CD4-positive, alpha-beta T cell treated with Interleukin-17A for 4 hours (primary cell): ENCODE measurements around the gene NEK8.
A peak's percentile ranks its signal among the peaks of the same experiment; 100 is the strongest.
"Not testable (repeated sequence)": the region's sequence is repeated elsewhere in the genome, so short reads cannot be mapped to it uniquely, and the experiment has no call there.

Source experiments
- DNase-seq: peaks from one replicate; pipeline ENCODE4 v3.0.0-alpha.2; 2020; ENCODE audit warnings: mixed read lengths

NEK8 gene

GRCh38 chr17:28710861-28711722, 17.5 kb upstream of the NEK8 start:
- peak; percentile 93 for DNase-seq

GRCh38 chr17:28711723-28712031, 16.9 kb upstream of the NEK8 start, which contains the start of gene PROCA1:
PROCA1 (minus strand) TSS chr17:28711888; CDS start chr17:28711660, 228 bp downstream.
- no peak for DNase-seq

- DNase-seq, result peak; percentile 74
These were observed 16.4 kb upstream of the NEK8 start for GRCh38 chr17:28712032-28712704.

- no peak for DNase-seq
These were observed 15.7 kb upstream of the NEK8 start for GRCh38 chr17:28712705-28713415.

GRCh38 chr17:28714281-28714680, 14.3 kb upstream of the NEK8 start:
- DNase-seq, result no peak

- no peak for DNase-seq
These were observed 13.4 kb upstream of the NEK8 start for GRCh38 chr17:28715217-28715616.

- DNase-seq, result no peak
These were observed 11.6 kb upstream of the NEK8 start for GRCh38 chr17:28716740-28717577.

- DNase-seq, result peak; percentile 23
These were observed 10.8 kb upstream of the NEK8 start, which contains the start of gene RAB34 for GRCh38 chr17:28717578-28718332. RAB34 (minus strand) TSS chr17:28717868; CDS start chr17:28717266, 602 bp downstream.

GRCh38 chr17:28718333-28719020, 10.1 kb upstream of the NEK8 start:
- DNase-seq, result no peak

GRCh38 chr17:28719021-28719433, 9.6 kb upstream of the NEK8 start:
- no peak for DNase-seq

GRCh38 chr17:28720247-28720996, 8.2 kb upstream of the NEK8 start:
- DNase-seq, result no peak

- DNase-seq, result not testable (repeated sequence)
These were observed 7.6 kb upstream of the NEK8 start for GRCh38 chr17:28720997-28721329.

GRCh38 chr17:28722417-28723158, 6.0 kb upstream of the NEK8 start:
- DNase-seq, result no peak

GRCh38 chr17:28723159-28723835, 5.3 kb upstream of the NEK8 start:
- DNase-seq, result no peak

GRCh38 chr17:28723836-28724499, 4.6 kb upstream of the NEK8 start:
- not testable (repeated sequence) for DNase-seq

GRCh38 chr17:28724500-28725165, 4.0 kb upstream of the NEK8 start:
- no peak for DNase-seq

GRCh38 chr17:28725166-28725659, 3.4 kb upstream of the NEK8 start:
- no peak for DNase-seq
